Thyroid gland (tissue), 4 donors: ENCODE measurements around the gene SLC12A3. TPM values are rescaled to one million over a fixed set of nuclear protein-coding genes. Genes with fewer than 3 reads are reported as not detected.

Experiments
- DNase-seq, 2 donors: peaks; one replicate each; pipeline ENCODE4 v3.0.0-alpha.2; 2019
- H3K27ac ChIP-seq, 3 donors: fragments of 200-600 bp; sonication (generic); 1 replicate in 2 of 3; 2 replicates in 1 of 3; pipeline ENCODE4 v1.5.1; 2016 to 2019; ENCODE audit warnings: mild to moderate bottlenecking in 1 of 3, moderate library complexity in 1 of 3
- H3K27me3 ChIP-seq: fragments of 200-600 bp; sonication (generic); one replicate; pipeline ENCODE4 v1.5.1; 2019
- H3K36me3 ChIP-seq, 2 donors: fragments of 200-600 bp; sonication (generic); one replicate each; pipeline ENCODE4 v1.5.1; 2016 to 2019
- H3K4me1 ChIP-seq, 2 donors: fragments of 200-600 bp; sonication (generic); one replicate each; pipeline ENCODE4 v1.5.1; 2017 to 2019
- H3K4me3 ChIP-seq, 3 donors: fragments of 200-600 bp; sonication (generic); replicated peaks in 1 of 3; 1 replicate in 2 of 3; 2 replicates in 1 of 3; pipeline ENCODE4 v1.5.1; 2016; ENCODE audit warnings: mild to moderate bottlenecking in 1 of 3
- H3K9me3 ChIP-seq: fragments of 200-600 bp; sonication (generic); one replicate; pipeline ENCODE4 v1.5.1; 2017
- POLR2A ChIP-seq, 2 donors: fragments of 450-650 bp; IDR thresholded peaks; one replicate each; pipeline ENCODE4 v1.6.1; 2017; ENCODE audit warnings: antibody characterized with exemption in 2 of 2, mild to moderate bottlenecking in 2 of 2, moderate library complexity in 1 of 2
- WGBS, 2 donors: methylation state at CpG; one replicate each; pipeline ENCODE4 v1.1.5; 2017; 5-methylcytosine and 5-hydroxymethylcytosine counted together
- intact Hi-C: fragments of 100-400 bp; cut with DNase I; formaldehyde crosslinking; loops from one replicate; pipeline ENCODE4 v1.15.1; 2023
- total RNA-seq, 4 donors: library from RNA; depleted of rRNA; stranded (reverse); fragments of >200 nt; gene quantifications; one replicate each; pipeline ENCODE4 v1.2.3, GENCODE V29; 2016
- TF ChIP-seq, protein P1 (sequence below), 6 experiments: fragments of 200-600 bp in 3 of 6; fragments of 450-650 bp in 3 of 6; sonication (generic) in 3 of 6; IDR thresholded peaks; one replicate each; pipeline ENCODE4 v1.5.1; 2016 to 2019; ENCODE audit warnings: antibody characterized with exemption in 6 of 6, mild to moderate bottlenecking in 2 of 6, inconsistent platforms in 1 of 6, moderate library complexity in 1 of 6

The SLC12A3 gene
- total RNA-seq, 4 donors from 2014 or later = not detected

DNA sequence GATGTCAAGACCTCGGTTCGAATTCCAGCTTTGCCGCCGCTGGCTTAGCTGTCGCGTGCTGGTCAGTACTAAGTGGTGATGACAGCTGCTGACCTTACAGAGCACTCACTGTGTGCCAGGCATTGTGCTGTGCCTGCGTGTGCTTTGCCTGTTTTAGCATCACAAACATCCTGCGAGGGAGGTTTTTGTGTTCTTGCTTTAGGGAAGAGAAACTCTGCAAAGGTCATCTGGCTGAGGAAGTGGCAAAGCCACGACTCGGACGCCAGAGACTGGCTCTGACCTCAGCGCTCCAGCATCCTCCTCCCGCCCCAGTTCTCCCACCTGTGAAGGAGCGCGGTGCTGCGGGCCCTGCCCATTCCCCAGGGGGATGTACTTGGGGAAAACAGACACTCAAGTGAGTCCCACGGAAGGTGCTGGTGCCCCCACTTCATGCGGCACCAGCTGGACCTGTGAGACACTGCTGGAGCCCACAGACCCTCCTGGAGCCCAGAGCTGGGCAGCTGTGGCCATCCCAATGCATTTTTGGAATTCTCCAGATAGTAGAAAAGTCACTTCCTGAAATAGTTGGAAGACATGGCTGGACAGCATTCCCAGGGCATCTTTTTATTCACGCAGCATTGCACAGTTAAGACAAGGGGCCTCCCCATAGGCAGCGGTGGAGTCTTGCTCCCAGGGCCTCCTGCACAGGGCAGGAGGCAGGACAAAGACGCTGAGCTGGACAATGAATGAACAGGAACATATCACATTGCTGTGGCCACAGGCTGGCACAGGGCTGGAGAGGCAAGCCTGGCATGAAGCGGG, 47.0 kb downstream of the SLC12A3 start:
- Histone ChIP-seq H3K27me3 (no peaks in the 10 kb centered on the region), H3K27ac (peak overlapping the region in 1 of 3 donors; percentile 61), H3K9me3 (no peaks in the 10 kb centered on the region), H3K4me3 (no peak overlapping the region), H3K36me3 (no peaks in the 10 kb centered on the region), H3K4me1 (peaks cover 16 to 18% of the 10 kb centered on the region in 2 donors)
- TF ChIP-seq, protein P1, sequence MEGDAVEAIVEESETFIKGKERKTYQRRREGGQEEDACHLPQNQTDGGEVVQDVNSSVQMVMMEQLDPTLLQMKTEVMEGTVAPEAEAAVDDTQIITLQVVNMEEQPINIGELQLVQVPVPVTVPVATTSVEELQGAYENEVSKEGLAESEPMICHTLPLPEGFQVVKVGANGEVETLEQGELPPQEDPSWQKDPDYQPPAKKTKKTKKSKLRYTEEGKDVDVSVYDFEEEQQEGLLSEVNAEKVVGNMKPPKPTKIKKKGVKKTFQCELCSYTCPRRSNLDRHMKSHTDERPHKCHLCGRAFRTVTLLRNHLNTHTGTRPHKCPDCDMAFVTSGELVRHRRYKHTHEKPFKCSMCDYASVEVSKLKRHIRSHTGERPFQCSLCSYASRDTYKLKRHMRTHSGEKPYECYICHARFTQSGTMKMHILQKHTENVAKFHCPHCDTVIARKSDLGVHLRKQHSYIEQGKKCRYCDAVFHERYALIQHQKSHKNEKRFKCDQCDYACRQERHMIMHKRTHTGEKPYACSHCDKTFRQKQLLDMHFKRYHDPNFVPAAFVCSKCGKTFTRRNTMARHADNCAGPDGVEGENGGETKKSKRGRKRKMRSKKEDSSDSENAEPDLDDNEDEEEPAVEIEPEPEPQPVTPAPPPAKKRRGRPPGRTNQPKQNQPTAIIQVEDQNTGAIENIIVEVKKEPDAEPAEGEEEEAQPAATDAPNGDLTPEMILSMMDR (IDR thresholded peaks at IDR 0.05) = no peak
- TF ChIP-seq POLR2A (IDR thresholded peaks at IDR 0.05) = no peak
- peak in 1 of 2 donors; percentile 16 for DNase-seq
- 63 to 73% methylated on average over 11 to 18 of the region's 22 CpGs for WGBS, 2 donors
- intact Hi-C loops = no loop called here

DNA sequence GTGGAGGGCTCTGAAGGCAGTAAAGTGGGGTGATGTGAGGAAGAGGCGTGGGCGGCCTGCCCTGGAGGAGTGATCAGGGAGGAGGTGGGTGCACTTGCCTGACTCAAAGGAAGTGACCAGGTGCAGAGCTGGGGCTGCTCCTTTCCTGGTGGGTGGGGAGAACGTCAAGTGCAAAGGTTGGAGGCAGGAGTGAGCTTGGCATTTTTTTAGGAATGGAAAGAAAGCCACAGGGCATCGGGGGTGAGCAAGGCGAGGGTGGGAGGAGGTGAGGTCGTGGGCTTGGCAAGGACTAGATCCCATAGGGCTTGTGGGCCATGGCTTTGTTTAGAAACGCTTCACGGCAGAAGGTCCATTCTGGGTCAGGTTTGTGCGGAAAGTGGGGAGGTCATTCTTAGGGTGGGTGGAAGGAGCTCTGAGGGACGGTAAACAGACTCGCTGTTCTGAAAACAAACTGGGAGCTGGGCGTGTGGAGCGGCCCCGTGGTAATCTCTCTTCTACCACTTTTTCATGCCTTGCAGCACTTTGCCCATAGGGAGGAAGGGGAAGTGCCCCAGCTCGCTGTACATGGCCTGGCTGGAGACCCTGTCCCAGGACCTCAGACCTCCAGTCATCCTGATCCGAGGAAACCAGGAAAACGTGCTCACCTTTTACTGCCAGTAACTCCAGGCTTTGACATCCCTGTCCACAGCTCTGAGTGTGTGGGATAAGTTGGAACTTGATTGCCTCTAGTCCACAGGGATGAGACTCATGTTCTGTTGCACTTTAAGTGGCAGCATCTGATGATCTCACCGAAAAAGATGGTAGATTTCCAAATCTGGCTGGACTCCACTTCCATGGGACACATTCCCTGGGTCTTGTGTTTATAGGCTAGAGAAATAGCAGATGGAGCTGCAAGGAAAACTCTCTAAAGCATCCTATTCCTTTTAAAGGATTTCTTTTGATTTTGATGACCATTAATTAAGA, 48.0 kb downstream of the SLC12A3 start:
- no peak for DNase-seq
- H3K27ac ChIP-seq = peak overlapping the region in 1 of 3 donors; percentile 54
- peaks cover 16 to 19% of the 10 kb centered on the region in 2 donors for H3K4me1 ChIP-seq
- no peak for TF ChIP-seq POLR2A (IDR thresholded peaks at IDR 0.05)
- TF ChIP-seq, protein P1 (IDR thresholded peaks at IDR 0.05) = no peak
- no peaks in the 10 kb centered on the region for H3K36me3 ChIP-seq
- H3K27me3 ChIP-seq = no peaks in the 10 kb centered on the region
- intact Hi-C loops = no loop called here
- WGBS, 2 donors = 71 to 73% methylated on average over 18 of the region's 18 CpGs
- no peaks in the 10 kb centered on the region for H3K9me3 ChIP-seq
- H3K4me3 ChIP-seq = no peak overlapping the region

DNA sequence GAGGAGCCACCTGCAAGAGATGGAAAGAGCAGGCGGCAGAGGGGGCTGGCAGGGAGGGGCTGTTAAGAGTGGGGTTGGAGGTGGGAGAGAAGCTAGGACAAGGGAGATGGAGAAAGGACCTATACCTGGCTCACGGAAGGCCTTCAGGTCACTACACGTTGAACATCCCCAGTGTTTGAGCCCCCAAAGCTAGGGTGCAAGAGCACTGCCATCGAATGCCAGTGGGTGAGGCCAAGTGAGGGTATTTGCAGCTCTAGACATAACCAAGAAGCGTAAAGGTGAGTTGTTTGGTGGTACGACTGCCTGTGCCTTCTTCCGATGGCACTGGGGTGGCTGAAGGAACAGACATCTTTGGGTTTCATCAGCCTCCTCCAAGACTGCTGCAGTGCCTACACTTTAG, 49.9 kb downstream of the SLC12A3 start:
- no peaks in the 10 kb centered on the region for H3K27me3 ChIP-seq
- H3K9me3 ChIP-seq = no peaks in the 10 kb centered on the region
- TF ChIP-seq, protein P1 (IDR thresholded peaks at IDR 0.05) = no peak
- TF ChIP-seq POLR2A (IDR thresholded peaks at IDR 0.05) = no peak
- 79 to 83% methylated on average over 7 of the region's 7 CpGs for WGBS, 2 donors
- no peak for DNase-seq
- H3K4me1 ChIP-seq = peaks cover 16 to 26% of the 10 kb centered on the region in 2 donors
- no peak overlapping the region for H3K4me3 ChIP-seq
- H3K36me3 ChIP-seq = no peaks in the 10 kb centered on the region
- H3K27ac ChIP-seq = peak overlapping the region in 1 of 3 donors; percentile 62
- intact Hi-C loops = no loop called here

DNA sequence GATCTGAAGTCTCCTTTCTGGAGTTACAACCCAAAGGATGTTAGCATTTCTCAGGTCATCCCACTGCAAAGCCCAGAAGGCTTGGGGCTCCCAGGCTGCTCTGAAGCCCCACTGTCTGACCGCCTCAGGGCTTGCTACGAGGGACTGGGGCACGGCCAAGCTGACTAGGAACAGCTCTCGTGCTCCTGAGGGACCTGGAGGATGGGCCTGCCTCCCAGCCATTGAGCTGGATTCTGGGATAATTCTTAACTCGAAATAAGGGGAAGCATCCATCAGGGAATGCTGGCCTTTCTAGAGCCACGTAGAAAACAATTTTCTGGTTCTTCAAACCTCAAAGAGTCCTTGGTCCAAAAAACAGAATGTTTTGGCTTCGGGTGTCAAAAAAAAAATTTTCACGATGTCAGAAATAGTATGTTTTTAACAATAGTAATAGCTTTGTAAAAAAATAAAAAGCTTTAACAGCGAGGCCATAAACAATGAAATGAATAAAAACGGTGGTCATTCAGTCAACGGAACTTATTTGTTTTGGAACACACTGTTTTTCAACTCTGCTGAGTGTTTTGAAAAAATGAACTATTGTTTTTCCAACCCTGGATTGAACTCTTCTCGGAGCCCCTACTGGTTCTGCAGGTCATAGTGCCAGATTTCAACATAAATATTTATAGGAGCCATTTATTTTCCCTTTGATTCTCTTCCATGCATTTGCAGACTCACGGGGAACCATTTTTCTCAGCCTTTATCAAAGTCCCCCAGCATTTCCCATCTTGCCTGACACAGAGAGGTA, 50.5 kb downstream of the SLC12A3 start:
- WGBS, 2 donors = 56 to 69% methylated on average over 13 of the region's 13 CpGs
- Histone ChIP-seq H3K9me3 (no peaks in the 10 kb centered on the region), H3K27ac (peak overlapping the region in 2 of 3 donors; percentile 41 to 86), H3K36me3 (no peaks in the 10 kb centered on the region), H3K4me3 (no peak overlapping the region), H3K27me3 (no peaks in the 10 kb centered on the region), H3K4me1 (peaks cover 16 to 26% of the 10 kb centered on the region in 2 donors)
- intact Hi-C loops = no loop called here
- TF ChIP-seq, protein P1 (IDR thresholded peaks at IDR 0.05) = no peak
- no peak for TF ChIP-seq POLR2A (IDR thresholded peaks at IDR 0.05)
- no peak for DNase-seq
